Stimulated activated CD4-positive, alpha-beta T cell treated with anti-CD3 and anti-CD28 coated beads, TNF-alpha, amount 100 ng/mL, for 4 hours (primary cell): Measurements from ENCODE around the gene FRMD4B.
"Not testable (repeated sequence)": the region's sequence is repeated elsewhere in the genome, so short reads cannot be mapped to it uniquely, and the experiment has no call there.

ENCODE experiments used
- DNase-seq, 3 experiments: peaks; one replicate each; pipeline ENCODE4 v3.0.0-alpha.2; 2020; ENCODE audit warnings: low read depth in 3 of 3

FRMD4B gene

GRCh38 chr3:69244039-69244438, 141.8 kb downstream of the FRMD4B start:
- no peak for DNase-seq

DNA sequence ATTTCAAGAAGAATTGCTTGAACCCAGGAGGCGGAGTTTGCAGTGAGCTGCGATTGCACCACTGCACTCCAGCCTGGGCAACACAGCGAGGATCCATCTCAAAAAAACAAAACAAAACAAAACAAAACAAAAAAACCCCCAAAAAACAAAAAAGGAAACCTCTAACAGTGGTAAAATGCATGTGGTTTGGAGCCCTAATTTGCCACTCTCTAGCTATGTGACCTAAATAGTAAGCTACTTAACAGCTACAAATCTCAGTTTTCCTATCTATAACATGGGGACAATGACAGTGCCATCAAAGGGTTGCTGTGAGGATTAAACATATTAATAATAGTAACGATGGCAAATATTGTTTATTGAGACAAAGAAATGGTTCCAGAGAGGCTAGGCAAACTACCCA, 144.1 kb downstream of the FRMD4B start:
- no peak for DNase-seq

DNA sequence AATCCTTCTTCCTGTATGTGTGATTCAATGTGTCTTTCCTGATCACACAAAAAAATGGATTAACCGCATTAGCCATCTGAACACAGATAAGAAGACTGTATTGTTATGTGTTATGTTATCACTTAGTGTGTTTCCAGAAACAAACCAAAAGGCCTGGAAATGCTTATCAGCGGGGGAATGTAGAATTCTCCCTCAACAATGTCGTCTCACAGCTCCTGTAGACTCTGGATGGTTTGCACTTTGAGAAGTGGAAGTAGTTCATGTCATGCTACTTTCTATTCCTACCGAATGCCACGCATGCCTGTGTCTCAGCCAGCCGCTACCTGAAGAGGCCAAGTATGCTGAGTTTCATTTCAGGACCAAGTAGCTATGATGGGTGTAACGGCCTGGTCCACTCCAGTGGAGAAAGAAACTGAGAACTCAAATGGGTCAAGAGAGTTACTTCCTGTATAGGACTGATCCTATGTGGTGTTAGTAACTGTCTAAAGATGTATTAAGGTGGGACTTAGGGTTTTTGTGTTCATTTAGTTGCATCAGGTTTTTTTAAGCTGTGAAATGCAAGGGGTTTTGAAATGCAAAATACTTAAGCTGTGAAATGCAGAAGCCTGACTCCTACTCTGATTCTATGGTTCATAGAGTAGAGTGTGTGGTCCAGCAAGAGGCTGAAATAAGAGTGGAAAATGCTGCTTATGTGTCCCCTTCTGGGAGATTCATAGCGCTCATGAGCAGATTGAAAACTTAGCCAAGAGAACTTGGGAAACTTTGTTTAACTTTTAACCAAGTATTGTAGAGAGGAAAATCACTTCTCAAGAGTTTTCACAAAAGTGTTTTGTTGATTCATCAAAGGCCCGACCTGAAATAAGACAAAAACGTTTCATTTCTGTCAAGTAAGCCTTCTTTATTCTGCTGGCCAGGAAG, 145.0 kb downstream of the FRMD4B start:
- DNase-seq: no peak

DNA sequence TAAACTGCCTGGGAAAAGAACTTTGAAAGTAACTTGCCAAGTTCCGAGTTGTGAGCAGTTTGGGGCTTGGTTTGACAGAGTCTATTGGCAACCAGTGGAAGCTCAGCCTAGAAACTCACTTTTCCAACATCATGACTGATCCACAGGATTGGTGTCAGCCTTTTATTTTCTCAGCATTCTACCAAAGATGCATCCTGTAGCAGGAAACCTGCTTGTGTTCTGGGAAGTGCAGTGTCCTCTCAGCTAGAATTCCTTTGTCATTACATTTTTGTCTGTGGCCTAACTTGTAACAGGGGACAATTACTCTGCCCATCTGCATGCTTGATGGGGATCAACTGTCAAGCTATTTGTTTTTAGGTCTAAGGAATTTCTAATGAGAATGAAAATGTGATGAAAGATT, 146.8 kb downstream of the FRMD4B start:
- no peak for DNase-seq

DNA sequence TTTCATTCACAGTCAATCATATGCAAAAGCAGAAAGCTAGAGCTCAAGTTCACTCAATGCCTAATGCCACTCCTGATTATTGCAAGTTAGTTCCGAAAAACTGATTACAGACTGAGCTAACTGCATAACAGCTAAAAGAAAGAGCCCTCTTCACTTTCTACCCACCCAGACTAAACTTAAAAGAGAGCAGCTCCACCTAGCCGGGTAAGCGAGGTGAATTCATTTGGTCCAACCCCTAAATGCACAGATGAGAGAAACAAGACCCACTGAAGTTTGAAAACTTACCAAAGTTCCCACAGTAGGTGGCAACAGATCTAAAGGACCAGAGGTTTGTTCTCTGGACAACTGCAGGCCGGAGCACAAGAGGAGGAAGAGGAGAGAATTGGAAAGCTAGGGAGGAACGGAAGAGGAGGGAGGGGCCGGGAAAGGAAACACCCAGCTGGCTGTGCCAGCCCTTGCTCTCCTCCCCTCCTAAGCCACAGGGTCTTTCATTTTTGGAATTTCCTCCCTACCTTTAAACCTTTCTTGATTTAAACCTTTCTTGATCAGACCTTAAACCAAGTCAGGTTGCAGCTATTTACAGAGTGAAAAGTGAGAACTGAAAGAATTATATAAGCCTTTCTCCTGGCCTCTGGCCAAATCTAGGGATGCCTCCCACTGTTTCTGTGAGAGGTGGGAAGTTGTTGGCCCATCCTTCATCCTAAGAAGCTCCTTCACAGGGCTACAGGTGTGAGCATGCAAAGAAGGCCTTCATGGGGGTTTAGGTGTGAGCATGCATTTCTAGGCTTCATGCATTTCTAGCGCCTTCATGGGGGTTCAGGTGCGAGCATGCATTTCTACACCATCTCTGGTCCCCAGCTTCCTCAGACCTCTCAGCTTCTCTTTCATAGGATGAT, 148.8 kb downstream of the FRMD4B start:
- DNase-seq: peak in 1 of 3 experiments; percentile 1

DNA sequence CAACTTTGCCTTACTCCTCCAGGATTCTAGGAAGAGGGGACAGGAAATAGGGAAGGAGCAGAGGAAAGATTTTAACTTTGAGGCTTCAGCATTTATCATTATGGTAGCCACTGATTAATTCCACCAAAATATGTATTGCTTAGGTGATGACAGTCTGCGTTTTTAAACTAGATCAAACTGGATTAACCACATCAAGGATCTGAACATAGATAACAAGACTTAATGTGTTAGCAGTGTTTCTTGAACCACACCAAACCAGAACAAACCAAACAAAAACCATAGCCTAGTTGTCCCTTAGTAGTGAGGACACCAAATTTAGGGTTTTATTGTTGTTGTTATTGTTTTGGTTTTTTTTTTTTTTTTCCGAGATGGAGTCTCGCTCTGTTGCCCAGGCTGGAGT, 150.0 kb downstream of the FRMD4B start:
- no peak for DNase-seq

GRCh38 chr3:69235227-69235626, 150.7 kb downstream of the FRMD4B start:
- not testable (repeated sequence) for DNase-seq

- no peak for DNase-seq
Observed at GRCh38 chr3:69232482-69232881, 153.4 kb downstream of the FRMD4B start.

- DNase-seq: no peak
Observed at GRCh38 chr3:69231929-69232440, 153.9 kb downstream of the FRMD4B start.

DNA sequence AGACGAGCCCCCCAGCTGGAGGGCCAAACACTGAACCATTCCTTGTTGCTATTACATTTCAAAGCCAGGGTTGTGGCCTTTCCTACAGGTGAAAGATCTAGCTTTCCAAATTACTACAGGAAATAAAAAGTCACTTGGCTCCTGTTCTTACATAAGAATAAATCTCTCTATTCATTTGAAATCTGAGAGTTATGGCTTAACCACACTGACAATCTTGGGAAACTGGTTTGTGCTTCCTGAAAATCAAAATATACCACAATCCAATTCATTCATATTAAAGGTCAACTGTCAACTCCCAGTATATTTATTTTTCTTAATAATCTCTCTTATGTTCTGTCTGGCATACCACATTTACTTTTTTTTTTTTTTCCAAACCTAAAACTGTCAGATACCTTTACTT, 159.8 kb downstream of the FRMD4B start:
- DNase-seq: no peak

GRCh38 chr3:69219101-69219708, 166.7 kb downstream of the FRMD4B start:
- no peak for DNase-seq

- no peak for DNase-seq
Observed at GRCh38 chr3:69218079-69218478, 167.8 kb downstream of the FRMD4B start.

DNA sequence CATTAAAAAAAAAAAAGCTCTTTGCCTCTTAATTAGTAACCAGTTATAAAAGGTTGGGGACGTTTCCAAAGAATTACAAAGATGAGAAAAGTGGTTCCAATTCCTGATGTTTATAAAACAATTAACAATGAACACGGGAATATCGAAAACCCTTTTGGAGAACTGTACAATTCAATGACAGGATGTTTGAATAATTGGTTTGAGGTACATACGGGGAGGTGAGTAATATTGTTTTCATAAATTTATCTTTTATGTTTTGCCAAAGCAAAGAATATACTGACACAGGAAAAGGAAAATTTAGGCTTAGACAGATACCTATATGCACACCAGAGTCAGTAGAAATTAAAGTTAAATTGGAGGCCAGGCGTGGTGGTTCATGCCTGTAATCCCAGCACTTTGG, 168.9 kb downstream of the FRMD4B start:
- DNase-seq: no peak

DNA sequence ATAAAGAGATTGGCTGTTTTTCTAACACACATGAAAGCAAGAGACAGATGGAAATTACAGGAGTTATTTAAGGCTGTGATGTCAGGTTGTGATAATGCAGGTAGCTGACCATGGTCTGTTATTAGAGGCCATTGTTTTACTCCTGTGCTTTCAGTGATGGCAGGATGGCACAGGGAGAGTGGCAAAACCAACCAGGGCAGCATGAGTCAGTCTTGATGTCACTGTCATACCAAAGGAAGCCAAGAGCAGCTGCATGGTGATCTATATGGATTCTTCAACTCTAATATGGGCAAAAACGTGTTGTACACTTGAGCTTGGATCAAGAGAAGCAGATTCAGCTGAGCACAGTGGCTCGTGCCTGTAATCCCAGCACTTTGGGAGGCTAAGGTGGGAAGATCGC, 171.6 kb downstream of the FRMD4B start:
- DNase-seq: no peak

DNA sequence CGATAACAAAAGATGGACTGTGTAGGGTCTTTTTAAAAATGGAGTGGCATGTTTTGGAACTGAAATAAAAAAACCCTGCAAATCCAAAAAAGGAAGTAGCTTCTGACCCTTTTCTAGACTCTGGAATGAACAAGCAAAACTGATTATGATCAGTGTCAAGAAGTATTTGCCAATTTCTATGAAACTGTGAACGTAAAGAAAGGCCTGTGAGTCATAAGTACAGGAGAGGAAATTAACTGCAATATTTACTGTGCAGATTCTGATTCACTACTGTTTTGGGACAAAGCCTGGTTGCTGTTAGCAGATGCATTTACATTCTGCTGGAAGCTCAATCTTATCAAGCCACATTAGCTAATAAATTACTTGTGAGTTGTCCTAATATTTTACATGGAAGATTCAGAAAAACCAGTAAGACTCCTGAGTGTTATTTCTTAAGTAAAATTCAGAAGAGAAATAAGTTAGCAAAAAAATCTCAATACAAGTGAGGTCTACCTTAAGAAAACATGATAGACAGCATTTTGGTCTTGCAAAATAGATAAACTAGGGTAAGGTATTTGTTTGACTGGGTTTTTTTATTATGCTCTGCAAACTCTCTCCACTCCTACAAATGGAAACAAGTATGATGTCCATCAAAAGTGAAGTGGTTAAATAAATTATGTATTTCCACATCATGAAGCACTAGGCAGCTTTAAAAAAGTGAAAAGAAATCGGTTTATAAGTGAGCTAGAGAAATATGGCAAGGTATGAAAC, 173.3 kb downstream of the FRMD4B start:
- DNase-seq: no peak

GRCh38 chr3:69210068-69210730, 175.7 kb downstream of the FRMD4B start:
- no peak for DNase-seq

DNA sequence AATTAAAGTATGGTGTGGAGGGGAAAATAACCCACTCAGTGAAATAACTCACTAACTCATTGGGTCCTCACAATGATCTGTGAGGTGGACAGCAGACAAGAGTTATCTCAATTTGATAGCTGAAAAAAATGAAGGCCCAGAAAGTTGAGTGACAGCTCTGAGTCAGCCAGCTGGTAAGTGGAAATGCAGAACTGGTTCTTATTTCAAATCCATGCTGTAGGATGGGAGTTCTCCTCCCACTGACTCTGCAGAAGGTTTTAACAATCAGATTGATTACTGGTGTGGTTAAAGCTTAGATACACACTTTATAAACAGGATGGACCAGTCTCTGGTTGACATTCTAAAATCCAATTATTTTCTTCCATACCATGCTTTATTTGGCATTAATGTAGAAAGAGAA, 176.5 kb downstream of the FRMD4B start:
- no peak for DNase-seq

GRCh38 chr3:69207031-69207430, 178.9 kb downstream of the FRMD4B start:
- DNase-seq: no peak

- no peak for DNase-seq
Observed at GRCh38 chr3:69205385-69205784, 180.5 kb downstream of the FRMD4B start.

DNA sequence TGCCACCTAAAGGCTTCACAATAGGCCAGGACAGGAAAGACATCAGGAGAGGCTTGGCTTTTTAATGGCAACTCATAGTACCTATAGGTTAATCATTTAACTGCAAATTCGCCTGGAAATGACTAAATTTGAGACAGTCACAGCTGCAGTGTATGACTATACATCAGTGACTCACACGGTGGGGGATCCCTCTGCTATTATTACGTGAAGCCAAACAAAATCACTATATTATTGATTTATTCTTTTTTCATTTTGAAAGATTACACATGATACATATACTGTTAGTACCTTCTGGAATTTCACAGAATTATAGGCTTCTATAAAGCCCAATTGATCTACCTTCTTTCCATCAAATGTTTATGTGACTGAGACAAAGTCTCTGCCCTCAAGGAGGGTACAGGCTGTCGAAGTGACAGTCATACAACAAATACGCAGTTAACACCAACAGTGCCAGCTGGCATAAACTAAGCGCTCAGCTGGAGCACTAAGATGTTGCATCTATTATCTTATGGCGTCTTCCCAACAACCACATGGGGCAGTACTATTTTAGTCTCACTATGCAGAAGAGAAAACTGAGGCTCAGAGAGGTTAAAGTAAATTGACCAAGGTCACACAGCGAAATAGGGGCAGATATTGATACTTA, 181.5 kb downstream of the FRMD4B start:
- DNase-seq: peak in 1 of 3 experiments; percentile 21
